GM23338 (cell line): ENCODE results near the gene FUZ.

Experiments
- CTCF ChIP-seq, 2 experiments: fragments of 200-600 bp in 1 of 2; sonication (generic) in 1 of 2; conservative IDR thresholded peaks; 2 replicates each; pipeline versions ENCODE4 v1.5.1 to v1.6.1; 2016 to 2017; ENCODE audit warnings: antibody characterized with exemption in 2 of 2, low read depth in 2 of 2, mild to moderate bottlenecking in 2 of 2, moderate library complexity in 1 of 2
- EZH2 ChIP-seq: fragments of 200-600 bp; sonication (generic); IDR thresholded peaks from one replicate; pipeline ENCODE4 v1.8.0; 2017; ENCODE audit warnings: antibody characterized with exemption, mild to moderate bottlenecking, low read depth; ENCODE audit not compliant: unreplicated experiment
- EZH2phosphoT487 ChIP-seq: fragments of 200-600 bp; sonication (generic); IDR thresholded peaks from one replicate; pipeline ENCODE4 v1.8.1; 2018; ENCODE audit warnings: antibody characterized with exemption; ENCODE audit not compliant: unreplicated experiment
- JUNB ChIP-seq: IDR thresholded peaks from one replicate; pipeline ENCODE4 v1.6.1; 2016; ENCODE audit warnings: antibody characterized with exemption; ENCODE audit not compliant: unreplicated experiment
- POLR2AphosphoS5 ChIP-seq: IDR thresholded peaks from 2 replicates; pipeline ENCODE4 v1.6.1; 2016; ENCODE audit warnings: antibody characterized with exemption, low read depth
- ZNF114 ChIP-seq: fragments of 250-450 bp; sonication (Bioruptor Pico); IDR thresholded peaks from 2 replicates; pipeline ENCODE4 v1.5.0; 2020; ENCODE audit warnings: mild to moderate bottlenecking, moderate library complexity
- TF ChIP-seq, protein P1 (sequence below): IDR thresholded peaks from one replicate; pipeline ENCODE4 v1.6.1; 2018; ENCODE audit warnings: antibody characterized with exemption; ENCODE audit not compliant: unreplicated experiment

DNA sequence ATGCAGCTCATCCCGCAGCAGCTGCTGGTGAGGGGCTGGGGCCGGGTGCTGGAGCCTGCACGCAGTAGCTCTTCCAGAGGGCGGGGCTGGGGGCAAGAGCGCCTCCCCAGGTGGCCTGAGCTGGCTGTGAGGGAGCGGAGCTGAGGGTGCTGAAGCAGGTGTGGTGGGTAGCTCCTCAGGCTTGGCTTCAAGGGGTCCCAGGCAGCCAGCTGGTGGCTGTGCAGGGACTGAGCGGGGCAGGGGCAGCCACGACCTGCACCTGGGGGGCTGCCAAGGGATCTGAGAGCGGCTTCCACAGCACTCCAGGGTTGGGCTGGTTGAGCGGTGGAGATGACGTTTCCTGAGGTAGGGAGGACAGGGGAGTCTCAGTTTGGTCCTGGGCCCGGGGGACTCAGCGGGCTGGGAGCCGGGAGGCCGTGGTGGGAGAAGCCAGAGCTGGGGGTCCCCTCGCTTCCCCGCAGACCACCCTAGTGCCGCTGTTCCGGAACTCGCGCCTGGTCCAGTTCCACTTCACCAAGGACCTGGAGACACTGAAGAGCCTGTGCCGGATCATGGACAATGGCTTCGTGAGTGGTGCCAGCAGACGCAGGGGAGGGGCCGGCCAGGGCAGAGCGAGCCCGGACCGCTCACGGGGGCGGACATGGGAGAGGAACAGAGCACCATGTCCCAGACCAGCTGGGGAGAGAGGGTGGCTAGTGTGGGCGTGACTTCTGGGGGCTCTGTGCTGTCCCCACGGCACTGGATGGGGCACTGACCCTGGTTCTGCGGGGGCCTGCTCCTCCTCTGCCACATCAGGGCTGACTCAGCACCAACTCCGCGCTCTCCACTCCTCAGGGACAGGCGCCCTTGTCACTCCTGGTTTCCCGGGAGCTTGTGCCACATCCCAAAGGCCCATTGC is 45.2 kb upstream of the FUZ start:
- TF ChIP-seq CTCF (conservative IDR thresholded peaks at IDR 0.05; ENCODE audit: low read depth in 2 of 2) (no peak), POLR2AphosphoS5 (no peak; the same call in none of the 2 replicates), EZH2phosphoT487 (no peak), ZNF114 (CRISPR knock-in tag) (no peak), EZH2 (no peak), JUNB (no peak)
- TF ChIP-seq, protein P1, sequence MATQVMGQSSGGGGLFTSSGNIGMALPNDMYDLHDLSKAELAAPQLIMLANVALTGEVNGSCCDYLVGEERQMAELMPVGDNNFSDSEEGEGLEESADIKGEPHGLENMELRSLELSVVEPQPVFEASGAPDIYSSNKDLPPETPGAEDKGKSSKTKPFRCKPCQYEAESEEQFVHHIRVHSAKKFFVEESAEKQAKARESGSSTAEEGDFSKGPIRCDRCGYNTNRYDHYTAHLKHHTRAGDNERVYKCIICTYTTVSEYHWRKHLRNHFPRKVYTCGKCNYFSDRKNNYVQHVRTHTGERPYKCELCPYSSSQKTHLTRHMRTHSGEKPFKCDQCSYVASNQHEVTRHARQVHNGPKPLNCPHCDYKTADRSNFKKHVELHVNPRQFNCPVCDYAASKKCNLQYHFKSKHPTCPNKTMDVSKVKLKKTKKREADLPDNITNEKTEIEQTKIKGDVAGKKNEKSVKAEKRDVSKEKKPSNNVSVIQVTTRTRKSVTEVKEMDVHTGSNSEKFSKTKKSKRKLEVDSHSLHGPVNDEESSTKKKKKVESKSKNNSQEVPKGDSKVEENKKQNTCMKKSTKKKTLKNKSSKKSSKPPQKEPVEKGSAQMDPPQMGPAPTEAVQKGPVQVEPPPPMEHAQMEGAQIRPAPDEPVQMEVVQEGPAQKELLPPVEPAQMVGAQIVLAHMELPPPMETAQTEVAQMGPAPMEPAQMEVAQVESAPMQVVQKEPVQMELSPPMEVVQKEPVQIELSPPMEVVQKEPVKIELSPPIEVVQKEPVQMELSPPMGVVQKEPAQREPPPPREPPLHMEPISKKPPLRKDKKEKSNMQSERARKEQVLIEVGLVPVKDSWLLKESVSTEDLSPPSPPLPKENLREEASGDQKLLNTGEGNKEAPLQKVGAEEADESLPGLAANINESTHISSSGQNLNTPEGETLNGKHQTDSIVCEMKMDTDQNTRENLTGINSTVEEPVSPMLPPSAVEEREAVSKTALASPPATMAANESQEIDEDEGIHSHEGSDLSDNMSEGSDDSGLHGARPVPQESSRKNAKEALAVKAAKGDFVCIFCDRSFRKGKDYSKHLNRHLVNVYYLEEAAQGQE, result no peak
